AG10803 (cell line): ENCODE data around the gene NCEH1.
"Not testable (repeated sequence)": the region's sequence is repeated elsewhere in the genome, so short reads cannot be mapped to it uniquely, and the experiment has no call there.

Source experiments
- DNase-seq: peaks from one replicate; pipeline ENCODE4 v3.0.0; 2010; ENCODE audit warnings: low read depth
- H3K4me3 ChIP-seq: 2 replicates; pipeline ENCODE4 v1.5.1; 2011; ENCODE audit warnings: mild to moderate bottlenecking, low read length, control low read depth
- TF ChIP-seq, protein P1 (sequence below): conservative IDR thresholded peaks from 2 replicates; pipeline ENCODE4 v1.5.1; 2011; ENCODE audit warnings: mild to moderate bottlenecking, low read length, control low read depth, inconsistent platforms

Gene NCEH1

DNA sequence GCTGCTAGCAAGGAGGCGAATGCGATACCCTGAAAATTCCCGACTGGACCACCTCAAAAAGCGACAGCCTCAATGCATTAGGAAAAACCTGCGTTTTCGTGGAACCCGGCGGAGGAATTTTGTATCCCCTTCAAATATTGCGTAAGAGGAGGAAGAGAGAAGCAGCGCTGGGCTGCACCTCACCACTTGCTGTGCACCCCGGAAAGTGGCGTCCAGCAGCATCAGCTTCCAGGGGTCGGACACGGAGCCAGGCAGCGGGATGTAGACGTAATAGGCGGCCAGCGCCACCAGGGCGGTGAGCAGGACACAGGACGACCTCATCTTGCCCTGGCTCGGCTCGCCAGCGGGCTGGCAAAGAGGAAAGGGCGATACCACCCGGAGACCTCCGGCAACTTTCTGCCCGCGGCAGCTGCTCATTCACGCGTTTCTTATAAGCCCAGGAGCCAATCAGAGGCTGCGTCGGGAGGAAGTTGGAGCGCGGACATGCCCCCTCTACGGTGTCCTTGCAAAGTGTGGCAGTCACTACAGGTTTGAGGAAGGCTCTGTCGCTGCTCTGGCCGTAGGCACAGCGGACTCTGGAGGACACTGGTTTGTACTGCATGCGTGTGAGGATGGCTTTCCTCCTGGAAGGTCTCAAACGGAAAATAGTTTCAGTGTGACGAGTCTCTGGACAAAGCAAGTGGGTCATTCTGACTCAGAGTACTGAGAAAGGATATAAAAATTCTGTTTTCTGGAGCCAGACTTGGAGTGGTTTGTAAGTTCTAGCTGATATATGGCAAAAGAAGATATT, at the start of gene NCEH1:
NCEH1 (minus strand) TSS at position 404 of the 790 bp plus-strand sequence; CDS start at position 321, 83 bp downstream.
- DNase-seq: peak; percentile 99
- TF ChIP-seq, protein P1, sequence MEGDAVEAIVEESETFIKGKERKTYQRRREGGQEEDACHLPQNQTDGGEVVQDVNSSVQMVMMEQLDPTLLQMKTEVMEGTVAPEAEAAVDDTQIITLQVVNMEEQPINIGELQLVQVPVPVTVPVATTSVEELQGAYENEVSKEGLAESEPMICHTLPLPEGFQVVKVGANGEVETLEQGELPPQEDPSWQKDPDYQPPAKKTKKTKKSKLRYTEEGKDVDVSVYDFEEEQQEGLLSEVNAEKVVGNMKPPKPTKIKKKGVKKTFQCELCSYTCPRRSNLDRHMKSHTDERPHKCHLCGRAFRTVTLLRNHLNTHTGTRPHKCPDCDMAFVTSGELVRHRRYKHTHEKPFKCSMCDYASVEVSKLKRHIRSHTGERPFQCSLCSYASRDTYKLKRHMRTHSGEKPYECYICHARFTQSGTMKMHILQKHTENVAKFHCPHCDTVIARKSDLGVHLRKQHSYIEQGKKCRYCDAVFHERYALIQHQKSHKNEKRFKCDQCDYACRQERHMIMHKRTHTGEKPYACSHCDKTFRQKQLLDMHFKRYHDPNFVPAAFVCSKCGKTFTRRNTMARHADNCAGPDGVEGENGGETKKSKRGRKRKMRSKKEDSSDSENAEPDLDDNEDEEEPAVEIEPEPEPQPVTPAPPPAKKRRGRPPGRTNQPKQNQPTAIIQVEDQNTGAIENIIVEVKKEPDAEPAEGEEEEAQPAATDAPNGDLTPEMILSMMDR: peak; percentile 91
- peak within 1 kb of the TSS; percentile 95 for H3K4me3 ChIP-seq

DNA sequence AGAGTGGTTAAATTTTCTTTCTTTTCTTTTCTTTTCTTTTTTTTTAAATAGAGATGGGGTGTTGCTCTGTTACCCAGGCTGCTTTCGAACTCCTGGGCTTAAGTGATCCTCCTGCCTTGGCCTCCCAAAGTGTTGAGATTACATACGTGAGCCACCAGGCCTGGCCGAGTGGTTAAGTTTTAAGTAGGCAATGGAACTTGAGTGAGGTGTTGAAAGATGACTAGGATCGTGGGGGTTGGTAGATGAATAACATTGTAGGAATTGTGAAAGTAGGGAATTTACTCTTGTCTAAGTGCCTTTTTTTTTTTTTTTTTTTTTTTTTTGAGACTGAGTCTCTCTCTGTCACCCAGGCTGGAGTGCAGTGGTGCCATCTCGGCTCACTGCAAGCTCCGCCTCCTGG, 49.5 kb upstream of the NCEH1 start:
- peak; percentile 73 for DNase-seq
- not testable (repeated sequence) for H3K4me3 ChIP-seq

GRCh38 chr3:172753125-172753524, 42.3 kb upstream of the NCEH1 start:
- DNase-seq: no peak
- TF ChIP-seq, protein P1: no peak
- no peak overlapping the region for H3K4me3 ChIP-seq

- TF ChIP-seq, protein P1: no peak
- no peak overlapping the region for H3K4me3 ChIP-seq
These were observed 41.8 kb upstream of the NCEH1 start for GRCh38 chr3:172752651-172753050.

DNA sequence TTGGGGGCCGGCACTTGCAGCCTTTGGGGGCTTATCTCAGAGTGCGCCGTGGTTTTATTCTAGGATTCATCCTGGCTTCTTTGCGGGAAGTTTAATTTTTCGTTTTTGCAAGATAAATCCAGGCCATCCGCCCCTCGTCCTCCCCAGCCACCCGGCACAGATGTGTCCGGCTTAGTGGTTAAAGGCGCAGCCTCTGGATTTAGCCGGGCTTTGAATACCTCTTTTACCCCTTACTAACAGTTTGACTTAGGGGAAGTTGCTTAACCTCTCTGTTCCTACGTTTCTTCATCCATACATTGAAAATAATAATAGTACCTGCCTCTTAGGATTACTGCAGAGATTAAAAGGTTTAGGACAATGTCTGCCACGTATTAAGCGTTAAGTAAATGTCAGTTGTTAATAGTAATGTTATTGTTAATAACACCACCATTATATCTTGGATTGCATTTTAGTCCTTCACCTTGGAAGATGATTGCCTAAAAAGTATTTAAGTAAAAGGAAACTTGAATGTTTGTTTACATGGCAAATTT, 40.4 kb upstream of the NCEH1 start:
- peak overlapping the region; percentile 90 for H3K4me3 ChIP-seq
- TF ChIP-seq, protein P1: no peak
- DNase-seq: peak; percentile 24

More at GRCh38 chr3:172752651-172753050, 41.8 kb upstream of the NCEH1 start:
- DNase-seq: no peak

DNA sequence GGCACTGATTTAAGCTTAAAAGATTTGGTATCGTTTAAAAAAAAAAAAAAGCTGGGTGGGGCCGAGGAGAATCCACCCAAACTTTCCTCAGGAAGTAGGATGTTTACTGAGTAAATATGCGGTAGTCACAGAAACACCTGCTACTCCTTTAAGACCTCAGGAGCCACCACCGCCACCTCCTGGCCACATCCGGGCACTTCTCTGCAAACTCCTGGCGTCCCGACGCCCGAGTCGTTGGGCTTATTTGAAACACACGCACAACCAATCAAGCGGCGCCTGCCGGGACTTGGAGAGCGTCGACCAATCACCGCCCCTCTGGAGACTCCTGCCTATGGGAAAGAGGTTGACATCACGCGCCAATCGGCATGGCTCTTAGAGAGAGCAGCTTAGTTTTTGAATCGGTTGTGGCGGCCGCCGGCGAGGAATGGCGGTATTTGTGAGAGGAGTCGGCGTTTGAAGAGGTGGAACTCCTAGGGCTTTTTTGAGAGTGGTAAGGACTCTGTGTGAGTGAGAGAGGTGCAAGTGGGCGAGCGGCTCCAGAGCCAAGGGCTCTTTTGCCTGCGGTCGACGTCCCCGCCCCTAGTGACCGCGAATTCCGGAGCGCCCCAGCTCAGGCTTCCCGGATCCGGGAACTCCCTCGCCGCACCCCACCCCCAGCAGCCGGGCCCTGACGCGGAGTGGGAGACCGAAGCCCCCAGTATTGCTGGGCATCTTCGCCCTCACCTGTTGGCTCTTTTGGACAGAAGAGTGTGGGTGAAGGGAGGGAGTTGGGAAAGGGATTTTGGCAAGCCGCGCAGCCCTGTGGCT, 39.7 kb upstream of the NCEH1 start, which contains the start of gene ECT2:
ECT2 (plus strand) TSS at position 359 of the 807 bp plus-strand sequence. CDS start 3,805 bp downstream, outside the sequence.
- peak; percentile 100 for DNase-seq
- H3K4me3 ChIP-seq: peak within 1 kb of the TSS; percentile 90
- TF ChIP-seq, protein P1: peak; percentile 84

- TF ChIP-seq, protein P1: no peak
- DNase-seq: no peak
- peak overlapping the region; percentile 68 for H3K4me3 ChIP-seq
These were observed 39.2 kb upstream of the NCEH1 start for GRCh38 chr3:172750069-172750367.
